GM19238 (cell line): ENCODE data around the gene CHTF18.
"Not testable (repeated sequence)": the region's sequence is repeated elsewhere in the genome, so short reads cannot be mapped to it uniquely, and the experiment has no call there.

Experiments
- DNase-seq: peaks from one replicate; pipeline ENCODE4 v3.0.0; 2011; ENCODE audit warnings: low spot score; ENCODE audit not compliant: insufficient read length

The CHTF18 gene

DNA sequence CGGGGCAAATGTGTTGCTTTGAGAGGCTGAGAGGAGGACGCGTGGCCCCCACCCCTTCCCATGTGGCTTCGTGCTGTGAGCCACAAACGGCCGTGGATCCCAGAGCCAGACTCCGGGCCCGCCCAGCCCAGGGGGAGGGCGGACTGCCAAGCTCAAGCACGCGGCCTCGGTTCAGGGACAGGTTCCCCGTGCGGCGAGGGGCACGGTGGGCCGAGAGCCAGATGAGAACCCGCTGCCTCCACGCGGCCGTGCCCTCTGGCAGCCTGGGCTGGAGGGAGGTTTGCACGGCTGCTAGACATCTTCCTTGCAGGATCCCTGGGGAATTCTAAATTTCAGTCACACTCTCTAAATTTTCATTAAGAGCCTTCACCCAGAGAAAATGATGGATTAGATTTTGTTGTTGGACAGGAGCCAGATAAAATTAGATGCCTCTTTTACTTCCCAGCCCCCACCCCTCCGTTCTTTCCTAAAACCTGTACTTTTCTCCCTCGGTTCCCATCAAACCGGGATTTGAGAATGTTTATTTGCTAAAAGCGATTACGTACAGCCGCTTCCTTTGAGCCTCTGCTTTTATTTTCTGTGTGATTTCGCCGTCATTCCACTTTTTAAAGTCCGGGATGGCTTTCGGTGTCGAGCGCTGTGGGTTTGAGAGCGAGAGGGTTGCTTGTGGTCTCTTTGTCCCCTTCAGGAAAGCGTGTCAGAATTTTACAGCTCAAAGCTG, 37.1 kb downstream of the CHTF18 start:
- no peak for DNase-seq

DNA sequence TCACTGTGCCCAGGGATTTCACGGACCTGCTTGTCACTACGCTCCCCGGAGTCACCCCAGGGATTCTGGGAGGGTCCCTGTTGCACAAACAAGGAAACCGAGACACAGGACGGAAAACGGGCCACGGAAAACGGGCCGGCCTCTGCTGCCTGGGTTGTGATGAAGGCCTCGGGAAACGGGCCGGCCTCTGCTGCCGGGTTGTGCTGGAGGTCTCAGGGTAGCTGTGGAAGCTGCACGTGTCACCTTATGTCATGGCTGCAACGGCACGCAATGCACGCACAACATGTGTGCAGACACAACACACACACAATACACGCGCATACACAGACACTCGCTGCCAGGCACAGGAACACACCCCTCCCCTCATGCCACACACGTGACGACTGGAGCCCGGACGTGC, 39.1 kb downstream of the CHTF18 start:
- no peak for DNase-seq

DNA sequence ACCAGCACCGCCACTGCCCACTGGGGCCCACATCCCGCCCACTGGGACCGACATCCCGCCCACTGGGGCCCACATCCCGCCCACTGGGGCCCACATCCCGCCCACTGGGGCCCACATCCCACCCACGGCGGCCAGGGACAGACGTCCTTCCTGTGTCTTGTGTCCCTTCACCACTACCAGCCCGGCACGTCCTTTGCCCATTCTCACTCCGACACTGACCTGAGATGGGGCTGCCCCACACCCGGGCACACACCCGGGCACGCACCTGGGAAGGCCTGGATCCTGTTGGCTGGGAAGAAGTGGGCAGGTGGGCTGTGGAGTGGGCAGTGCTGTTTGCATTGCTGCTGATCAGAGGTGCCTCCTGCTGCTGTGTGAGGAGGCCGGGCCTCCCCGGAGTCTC, 40.5 kb downstream of the CHTF18 start:
- no peak for DNase-seq

DNA sequence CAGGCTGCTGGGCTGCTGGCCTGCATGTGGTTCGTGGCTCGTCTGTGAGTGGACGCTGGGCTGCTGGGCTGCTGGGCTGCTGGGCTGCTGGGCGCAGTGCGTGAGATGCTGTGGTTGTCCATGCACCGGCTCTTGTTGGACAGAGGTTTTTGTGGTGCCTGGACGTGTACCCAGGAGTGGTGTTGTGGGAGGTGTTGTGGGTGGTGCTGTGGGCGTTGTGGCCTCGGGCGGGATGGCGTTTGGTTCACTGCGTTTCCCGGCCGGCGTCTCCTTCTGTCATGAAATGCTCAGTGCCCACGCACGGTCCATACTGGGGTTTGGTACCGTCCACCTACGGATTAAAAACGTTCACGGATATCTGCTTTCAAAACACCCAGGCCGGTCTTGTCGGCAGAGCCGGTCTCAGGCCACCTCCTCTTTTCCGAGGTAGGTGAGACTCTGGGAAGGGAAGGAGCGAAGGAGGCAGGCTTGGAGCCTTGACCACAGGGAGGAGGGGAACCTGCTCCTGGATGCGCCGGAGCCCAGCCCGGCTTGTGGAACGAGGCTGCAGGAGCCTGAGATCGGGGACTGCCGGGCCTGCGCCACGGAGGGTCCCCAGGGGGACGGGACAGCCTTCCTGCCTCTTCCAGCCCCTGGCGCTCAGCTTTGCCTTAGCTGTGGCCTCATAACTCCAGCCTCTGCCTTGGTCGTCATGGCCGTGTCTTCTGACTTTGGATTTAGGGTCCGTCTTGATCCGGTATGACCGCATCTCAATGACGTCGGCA, 41.9 kb downstream of the CHTF18 start:
- no peak for DNase-seq

DNA sequence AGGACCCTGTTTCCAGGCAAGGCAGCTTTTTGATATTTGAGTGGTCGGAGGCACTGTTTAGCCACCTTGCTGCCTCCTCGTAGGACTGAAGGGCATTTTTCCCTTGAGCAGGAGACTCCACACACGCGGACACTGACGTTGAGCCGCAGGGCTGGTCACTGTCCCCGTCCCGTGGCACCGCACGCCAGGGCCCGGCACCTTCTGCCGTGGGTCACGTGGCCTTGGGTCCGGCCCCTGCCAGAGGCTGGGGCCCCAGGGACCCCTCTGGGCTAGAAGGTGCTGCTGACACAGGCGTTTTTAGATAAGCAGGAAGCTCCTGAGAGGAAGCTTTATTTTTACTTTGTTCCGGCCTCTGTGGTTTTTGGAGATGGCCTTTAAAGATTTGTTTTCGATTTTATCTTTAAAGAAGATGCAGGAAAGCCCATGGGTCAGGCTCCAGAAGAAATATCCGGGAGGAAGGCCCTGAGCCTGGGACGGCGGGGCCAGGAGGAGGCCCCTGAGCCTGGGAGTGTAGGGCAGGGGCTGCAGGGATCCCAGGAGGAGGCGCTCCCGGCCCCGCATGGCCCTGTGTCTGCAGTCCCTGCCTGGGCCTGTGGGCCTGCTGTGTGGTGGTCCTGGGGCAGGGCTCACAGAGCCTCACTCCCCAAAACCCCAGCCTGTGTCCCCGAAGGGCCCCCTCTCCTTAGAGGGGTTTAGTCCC, 42.6 kb downstream of the CHTF18 start:
- no peak for DNase-seq

DNA sequence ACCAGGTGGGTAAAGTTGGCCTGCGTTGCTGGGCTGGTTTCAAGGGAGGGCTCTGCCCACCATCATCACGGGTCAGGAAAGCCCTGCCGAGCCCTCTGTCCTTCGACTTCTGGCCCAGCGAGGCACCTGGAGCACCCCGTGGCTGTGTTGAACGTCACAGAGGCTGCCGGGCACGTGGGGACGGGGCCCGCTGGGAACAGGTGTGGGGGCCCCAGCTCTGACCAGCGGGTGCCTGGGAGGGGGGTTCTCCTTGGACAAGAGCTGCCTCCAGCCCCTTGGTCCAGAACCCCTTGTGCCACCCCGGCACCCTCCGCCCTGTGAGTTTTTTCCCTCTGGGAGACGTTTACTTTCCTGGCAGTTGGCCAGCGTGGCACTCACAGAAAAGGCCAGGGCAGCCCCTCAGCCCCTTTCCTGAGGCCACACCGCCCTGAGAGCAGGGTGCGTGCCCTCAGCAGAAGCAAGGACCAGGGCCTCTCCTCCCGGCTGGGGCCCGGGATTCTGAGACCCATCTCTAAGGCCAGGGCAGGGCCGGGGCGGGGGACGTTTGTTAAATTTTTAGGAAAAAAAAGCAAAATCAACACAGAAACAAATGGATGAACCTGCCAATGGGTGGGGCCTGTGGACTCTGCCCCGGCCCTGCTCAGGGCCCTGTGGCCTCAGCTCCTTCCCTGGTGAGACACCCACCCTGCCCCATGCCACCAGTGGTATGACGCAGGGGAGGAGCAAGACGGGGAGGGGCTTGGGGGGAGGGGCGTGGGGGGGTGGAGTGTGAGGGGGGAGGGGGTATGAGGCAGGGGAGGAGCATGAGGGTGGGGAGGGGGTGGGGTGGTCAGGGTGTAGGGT, 43.4 kb downstream of the CHTF18 start:
- no peak for DNase-seq

DNA sequence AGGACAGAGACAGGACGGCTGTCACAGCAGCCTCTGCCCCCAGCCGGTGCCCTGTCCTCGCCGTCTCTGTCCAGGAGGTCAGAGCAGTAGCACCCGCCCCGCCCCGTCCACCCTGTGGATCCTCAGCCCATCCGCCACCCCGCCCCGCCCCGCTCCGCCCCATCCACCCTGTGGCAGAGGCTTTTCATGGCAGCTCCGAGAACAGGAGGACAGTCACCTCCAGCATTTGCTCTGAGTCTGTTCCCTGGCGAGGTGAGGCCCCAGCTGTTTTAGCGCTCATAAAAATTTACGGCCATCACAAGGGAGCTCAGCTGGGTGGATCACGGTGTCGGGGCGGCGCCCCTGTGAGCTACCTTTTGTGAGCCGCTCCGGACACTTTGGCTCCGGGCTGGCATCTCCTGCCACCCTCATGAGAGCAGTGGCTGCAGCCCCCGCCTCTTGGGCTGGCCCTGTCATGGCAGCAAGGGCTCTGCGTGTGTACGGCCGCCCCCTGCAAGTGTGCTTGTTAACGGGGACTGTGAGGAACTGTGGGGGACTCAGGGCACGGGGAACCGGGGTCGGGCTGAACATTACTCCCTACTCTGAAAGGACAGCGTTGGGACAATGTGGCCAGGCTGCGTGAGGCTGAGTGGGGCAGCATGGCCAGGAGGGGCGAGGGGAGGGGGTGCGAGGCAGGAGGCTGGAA, 44.4 kb downstream of the CHTF18 start:
- no peak for DNase-seq

DNA sequence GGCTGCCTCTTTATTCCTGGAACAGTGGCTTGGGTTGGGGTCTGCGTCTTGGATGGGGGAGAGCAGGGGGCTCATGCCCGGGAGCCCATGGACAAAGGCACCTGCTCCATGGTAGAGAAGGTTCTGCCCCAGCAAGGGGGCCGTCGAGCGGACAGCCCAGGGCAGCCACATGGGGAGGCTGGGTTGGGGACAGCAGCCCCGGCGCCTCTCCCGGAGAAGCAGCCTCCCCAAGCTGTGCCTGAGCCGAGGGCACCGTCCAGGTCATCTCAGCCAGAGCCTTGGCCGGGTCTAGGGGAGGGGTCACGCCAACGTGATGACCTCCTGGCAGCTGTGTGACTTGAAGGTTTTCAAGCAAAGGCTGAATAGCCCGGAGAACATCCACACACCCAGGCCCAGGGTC, 45.0 kb downstream of the CHTF18 start:
- DNase-seq: no peak

DNA sequence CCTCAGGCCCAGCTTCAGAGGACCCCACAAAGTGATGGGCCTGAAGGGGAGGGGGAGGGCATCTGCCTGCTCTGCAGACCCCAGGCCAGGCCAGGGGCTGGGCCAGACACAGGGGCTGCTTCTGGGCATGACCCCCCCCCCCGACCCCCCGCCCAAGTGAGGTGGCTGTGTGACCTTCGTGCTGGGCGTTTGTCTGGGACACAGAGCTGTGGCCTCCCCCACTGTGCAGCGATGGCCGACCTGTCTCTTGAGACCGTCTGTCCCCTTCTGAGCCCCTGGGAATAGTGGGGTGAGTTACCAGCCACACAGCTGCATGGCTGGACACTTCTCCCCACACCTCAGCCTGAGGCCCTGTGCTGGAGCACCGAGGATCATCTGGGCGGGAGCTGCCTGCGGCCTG, 47.0 kb downstream of the CHTF18 start:
- no peak for DNase-seq

DNA sequence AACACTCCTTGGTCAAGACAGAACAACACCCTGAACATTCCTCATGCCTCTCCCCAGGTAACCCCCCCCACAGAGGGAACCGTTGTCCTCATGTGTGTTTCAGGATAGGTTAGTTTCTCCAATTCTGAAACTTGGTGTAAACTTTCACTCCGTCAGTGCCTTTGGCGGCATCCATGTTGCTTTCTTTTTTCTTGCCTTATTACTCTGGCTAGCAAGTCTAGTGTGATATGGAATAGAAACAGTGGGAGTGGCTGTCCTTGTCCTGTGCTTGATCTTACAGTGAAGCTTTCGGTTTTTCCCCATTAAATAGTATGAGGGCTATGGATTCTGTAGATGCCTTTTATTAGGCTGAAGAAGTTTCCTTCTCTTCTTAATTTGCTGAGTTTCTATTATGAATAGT, 47.8 kb downstream of the CHTF18 start:
- no peak for DNase-seq

DNA sequence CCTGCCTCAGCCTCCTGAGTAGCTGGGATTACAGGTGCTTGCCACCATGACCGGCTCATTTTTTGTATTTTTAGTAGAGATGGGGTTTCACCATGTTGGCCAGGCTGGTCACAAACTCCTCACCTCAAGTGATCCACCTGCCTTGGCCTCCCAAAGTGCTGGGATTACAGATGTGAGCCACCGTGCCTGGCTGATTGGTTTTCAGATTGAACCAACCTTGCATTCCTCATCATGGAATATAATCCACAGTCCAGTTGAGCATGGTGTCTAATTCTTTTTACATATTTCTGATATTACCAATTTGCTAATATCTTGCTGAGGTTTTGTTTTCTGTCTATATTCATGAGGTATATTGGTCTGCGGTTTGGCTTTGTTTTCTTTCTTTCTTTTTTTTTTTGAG, 48.4 kb downstream of the CHTF18 start:
- not testable (repeated sequence) for DNase-seq

DNA sequence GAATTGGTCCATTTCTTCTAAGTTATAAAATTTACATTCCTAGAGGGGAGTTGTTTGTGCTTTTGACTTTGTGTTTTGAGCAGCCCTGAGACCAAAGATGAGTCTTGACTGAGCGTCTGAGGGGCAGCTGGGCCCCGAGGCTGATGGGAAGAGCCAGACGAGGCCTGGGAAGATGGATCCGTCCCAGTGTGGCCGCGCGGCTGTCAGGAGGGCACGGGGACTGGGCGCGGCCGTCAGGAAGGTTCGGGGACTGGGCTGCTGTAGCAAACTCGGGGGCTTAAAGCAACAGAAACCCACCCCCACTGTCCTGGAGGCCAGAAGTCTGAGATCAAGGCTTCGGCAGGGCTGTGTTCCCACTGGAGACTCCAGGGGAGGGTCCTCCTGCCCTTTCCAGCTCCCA, 50.3 kb downstream of the CHTF18 start:
- DNase-seq: no peak

DNA sequence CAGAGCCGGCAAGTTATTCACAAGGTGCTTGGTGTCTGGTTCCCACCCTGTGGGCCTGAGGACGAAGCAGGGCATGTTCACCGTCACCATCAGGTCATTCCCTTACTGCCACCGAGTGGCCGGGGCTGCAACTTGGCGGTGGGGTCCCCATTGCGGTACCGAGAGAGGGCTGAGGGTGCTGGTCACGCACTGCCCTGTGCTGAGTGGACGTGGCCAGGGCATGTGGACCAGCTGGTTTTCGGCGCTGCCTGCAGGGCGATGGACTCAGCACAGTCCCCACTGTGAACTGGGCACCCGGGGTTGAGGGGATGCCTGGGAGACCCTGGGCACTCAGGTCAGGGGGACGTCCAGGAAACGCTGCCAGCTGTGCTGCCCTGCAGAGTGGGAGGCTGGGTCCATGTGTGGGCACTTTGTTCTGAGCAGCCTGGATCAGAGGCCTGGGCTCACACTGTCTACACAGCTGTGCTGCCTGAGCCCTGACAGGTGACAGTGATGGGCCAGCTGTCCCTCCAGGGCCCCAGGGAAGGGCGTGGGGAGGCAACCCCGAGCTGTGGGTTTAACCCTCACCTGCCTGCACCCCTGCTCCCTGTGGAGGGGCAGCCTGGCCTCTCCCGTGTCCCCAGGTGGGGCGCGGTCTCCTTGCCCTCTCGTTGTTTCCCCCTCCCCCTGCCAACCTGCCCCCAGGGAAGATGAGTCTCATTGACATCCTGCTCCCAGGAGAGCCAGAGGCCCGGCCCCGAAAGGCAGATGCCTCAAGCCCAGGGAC, 51.4 kb downstream of the CHTF18 start:
- no peak for DNase-seq

DNA sequence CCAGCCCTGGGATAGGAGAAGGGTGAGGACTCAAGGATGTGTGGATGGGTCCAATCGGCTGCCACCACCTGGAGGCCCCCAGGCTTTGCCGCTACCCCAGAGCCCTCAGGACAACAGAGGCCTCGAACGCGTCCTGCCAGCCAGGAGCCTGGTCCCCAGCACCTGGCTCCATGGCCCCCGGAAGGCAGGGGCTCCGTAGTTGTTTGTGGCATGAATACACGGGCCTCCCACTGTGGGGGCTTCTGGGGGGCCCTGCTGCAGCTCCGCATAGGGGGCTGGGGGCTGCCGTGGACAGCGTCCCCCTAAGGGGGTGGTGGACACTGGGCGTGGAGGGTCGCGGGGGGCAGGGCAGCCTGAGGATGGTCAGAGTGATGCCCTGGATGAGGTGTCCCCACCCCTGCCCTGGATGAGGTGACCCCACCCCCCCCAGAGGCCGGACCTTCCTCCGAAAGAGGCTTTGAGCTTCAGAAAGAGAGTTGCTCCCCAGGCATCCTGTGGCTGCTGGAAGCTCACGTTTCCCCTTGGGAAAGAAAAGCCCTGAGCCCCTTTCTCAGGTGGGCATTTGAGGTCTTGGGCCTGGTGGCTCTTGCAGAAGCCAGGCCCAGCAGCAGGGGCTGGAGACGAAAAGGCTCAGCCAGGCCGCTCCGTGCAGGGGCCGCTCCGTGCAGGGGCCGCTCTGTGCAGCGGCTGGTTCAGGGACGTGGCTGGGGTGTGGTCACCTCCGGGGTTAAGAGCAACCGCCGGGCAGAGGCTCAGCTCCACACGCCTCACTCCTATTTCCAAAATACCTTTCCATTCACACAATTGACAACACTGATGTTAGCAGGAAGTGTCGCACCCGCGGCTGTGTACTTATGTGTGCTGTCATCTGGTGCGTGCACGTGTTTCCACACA, 52.4 kb downstream of the CHTF18 start:
- DNase-seq: no peak

DNA sequence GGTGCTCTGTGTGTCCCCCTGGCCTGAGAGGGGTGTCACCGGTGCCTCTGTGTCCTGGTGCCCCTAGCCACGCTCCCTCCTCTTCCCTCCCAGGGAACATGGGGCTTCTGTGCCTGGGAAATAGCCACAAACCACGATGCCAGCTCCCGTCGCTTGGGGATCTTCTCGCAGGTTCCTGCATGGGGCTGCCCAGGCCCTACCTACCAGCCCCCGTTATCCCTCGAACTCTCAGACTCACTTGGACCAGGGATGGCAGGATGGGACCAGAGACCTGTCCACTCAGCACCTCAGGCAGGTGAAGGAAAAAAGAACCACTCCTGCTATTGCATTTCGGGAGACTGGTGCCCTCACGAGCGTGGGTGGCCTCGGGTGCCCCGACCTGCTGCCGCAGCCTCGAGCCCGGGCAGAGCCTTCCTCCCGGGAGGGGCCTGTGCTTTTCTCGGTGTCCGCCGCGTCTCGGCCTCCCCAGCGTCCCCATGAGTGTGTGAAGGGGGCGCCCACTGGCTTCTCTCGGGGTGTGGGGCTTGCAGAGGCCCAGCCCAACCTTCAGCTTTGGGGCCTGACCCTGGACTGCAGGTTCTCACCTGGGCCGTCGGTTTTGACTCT, 53.1 kb downstream of the CHTF18 start:
- no peak for DNase-seq

DNA sequence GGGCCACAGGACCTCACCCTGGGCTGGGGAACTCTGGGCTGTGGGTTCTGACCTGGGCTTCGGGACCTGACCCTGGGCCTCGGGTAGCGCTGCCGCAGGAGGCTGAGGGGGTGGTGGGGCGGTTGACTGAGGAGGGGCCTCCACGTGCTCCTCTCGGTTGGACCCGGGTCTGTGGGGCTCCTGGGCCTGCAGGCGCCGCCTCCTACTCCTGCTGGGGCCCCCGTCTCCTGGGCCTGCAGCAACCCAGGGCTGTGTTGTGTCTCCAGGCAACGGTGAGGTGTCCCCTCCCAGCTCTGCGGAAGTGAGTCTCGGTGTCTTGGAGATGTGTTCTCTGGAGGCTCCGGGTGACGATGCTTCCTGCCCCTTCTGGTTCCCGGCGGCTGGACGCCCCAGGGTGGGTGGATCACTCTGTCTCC, 53.6 kb downstream of the CHTF18 start:
- no peak for DNase-seq

DNA sequence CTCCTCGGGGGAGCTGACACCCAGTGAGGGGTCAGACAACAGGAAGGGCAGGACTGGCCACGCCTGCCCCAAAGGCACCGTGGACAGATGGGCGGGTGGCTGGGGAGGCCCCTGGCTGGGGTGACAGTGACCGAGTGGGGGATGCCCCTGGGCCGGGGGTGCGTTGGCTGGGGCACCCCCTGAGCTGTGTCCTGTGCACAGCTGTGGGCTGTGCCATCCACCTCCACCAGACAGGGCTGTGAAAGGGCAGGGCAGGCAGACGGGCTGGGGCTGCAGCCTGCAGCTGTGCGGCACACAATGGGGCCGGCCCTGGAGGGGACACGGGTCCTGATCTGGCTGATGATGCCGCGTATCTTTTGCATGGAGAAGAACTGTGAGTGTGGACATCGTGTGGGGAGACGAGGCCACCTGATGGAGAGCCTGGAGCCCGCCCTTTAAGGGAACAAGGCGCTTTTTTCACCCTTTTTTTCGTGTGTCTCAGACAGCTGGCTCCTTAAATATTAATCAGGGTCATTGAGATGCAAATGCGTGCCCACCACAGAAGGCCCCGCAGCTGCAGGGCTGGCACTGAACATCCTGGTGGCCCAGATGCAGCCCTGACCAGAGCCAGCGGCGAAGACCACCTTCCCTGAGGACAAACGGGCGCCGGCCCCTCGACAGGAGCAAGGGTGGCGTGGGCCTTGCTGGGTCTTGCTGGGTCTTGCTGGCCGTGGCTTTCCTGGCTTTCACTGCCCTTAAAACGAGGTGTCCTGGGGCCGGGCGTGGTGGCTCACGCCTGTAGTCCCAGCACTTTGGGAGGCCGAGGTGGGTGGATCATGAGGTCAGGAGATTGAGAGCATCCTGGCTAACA, 54.5 kb downstream of the CHTF18 start:
- no peak for DNase-seq

DNA sequence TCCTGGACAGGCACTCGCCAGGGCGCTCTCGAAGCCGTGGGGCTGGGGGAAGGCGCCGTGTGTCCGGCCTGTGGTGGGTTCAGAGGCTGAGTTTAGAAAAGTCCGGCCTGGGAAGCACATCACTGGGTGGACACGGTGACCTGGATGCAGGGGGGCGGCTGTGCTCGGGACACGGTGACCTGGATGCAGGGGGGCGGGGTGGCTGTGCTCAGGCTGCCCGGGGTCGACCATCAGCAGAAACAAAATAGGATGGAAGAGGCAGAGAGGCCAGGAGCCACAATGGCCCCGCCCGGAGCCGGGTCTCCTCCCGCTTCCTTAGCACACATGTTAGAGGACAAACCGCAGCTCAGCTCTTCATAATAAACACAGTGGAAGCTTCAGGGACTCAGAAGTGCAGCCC, 55.4 kb downstream of the CHTF18 start:
- no peak for DNase-seq
